Choroid plexus epithelial cell (primary cell): ENCODE results near the gene TGFB1.
"Not testable (repeated sequence)": the region's sequence is repeated elsewhere in the genome, so short reads cannot be mapped to it uniquely, and the experiment has no call there.

Source experiments
- DNase-seq: peaks from one replicate; pipeline ENCODE4 v3.0.0-alpha.2; 2010; ENCODE audit warnings: low read depth
- H3K4me3 ChIP-seq: 2 replicates; pipeline ENCODE4 v1.5.1; 2011; ENCODE audit warnings: low read depth, mild to moderate bottlenecking, control low read depth, low read length, moderate library complexity
- CTCF ChIP-seq: conservative IDR thresholded peaks from 2 replicates; pipeline ENCODE4 v1.5.1; 2011; ENCODE audit warnings: low read depth, mild to moderate bottlenecking, control low read depth, inconsistent platforms, low read length, moderate library complexity

TGFB1 gene

GRCh38 chr19:41354343-41354953, 726 bp upstream of the TGFB1 start:
- H3K4me3 ChIP-seq: peak overlapping the region; percentile 77
- no peak for DNase-seq
- no peak for TF ChIP-seq CTCF

- TF ChIP-seq CTCF: peak; percentile 57
- H3K4me3 ChIP-seq: peak overlapping the region; percentile 77
- DNase-seq: peak; percentile 41
Observed at GRCh38 chr19:41352609-41353465, 885 bp downstream of the TGFB1 start.

- peak overlapping the region; percentile 77 for H3K4me3 ChIP-seq
- no peak for DNase-seq
- no peak for TF ChIP-seq CTCF
Observed at GRCh38 chr19:41352279-41352608, 1.5 kb downstream of the TGFB1 start.

- H3K4me3 ChIP-seq: peak overlapping the region; percentile 77
- peak; percentile 55 for DNase-seq
- TF ChIP-seq CTCF: no peak
Observed at GRCh38 chr19:41351339-41352245, 2.1 kb downstream of the TGFB1 start.

- peak; percentile 32 for DNase-seq
- no peak for TF ChIP-seq CTCF
- H3K4me3 ChIP-seq: peak overlapping the region; percentile 77
Observed at GRCh38 chr19:41350735-41351338, 2.9 kb downstream of the TGFB1 start.

- peak; percentile 42 for DNase-seq
- not testable (repeated sequence) for H3K4me3 ChIP-seq
Observed at GRCh38 chr19:41346916-41347315, 6.8 kb downstream of the TGFB1 start.

- no peak for DNase-seq
- TF ChIP-seq CTCF: no peak
- no peak overlapping the region for H3K4me3 ChIP-seq
Observed at GRCh38 chr19:41344162-41344561, 9.6 kb downstream of the TGFB1 start.
